Osteoblast (primary cell): Measurements from ENCODE around the gene KIF16B. TPM values are rescaled to one million over a fixed set of nuclear protein-coding genes. Genes with fewer than 3 reads are reported as not detected.
A peak's percentile ranks its signal among the peaks of the same experiment; 100 is the strongest.

Experiments used
- DNase-seq: peaks from one replicate; pipeline ENCODE4 v3.0.0; 2011; ENCODE audit warnings: low spot score, mixed read lengths; ENCODE audit not compliant: insufficient read length; ENCODE audit errors: missing footprints
- H2AFZ ChIP-seq: 2 replicates; pipeline ENCODE4 v1.6.0; 2011; ENCODE audit warnings: mild to moderate bottlenecking, low read length
- H3K27ac ChIP-seq: 2 replicates; pipeline ENCODE4 v1.5.1; 2011; ENCODE audit warnings: mild to moderate bottlenecking, low read depth, low read length, moderate library complexity
- H3K27me3 ChIP-seq: 2 replicates; pipeline ENCODE4 v1.6.0; 2012; ENCODE audit warnings: mild to moderate bottlenecking, control low read depth, inconsistent platforms, low read length, moderate library complexity; ENCODE audit not compliant: insufficient read depth
- H3K36me3 ChIP-seq: 2 replicates; pipeline ENCODE4 v1.5.1; 2011; ENCODE audit warnings: mild to moderate bottlenecking, low read length, control low read depth, moderate library complexity; ENCODE audit not compliant: insufficient read depth
- H3K4me1 ChIP-seq: 2 replicates; pipeline ENCODE4 v1.5.1; 2011; ENCODE audit warnings: mild to moderate bottlenecking, low read length, control low read depth, moderate library complexity; ENCODE audit not compliant: insufficient read depth
- H3K4me2 ChIP-seq: 2 replicates; pipeline ENCODE4 v1.6.0; 2011; ENCODE audit warnings: mild to moderate bottlenecking, low read length; ENCODE audit not compliant: insufficient read depth
- H3K4me3 ChIP-seq: fragments of 200-600 bp; sonication (generic); 3 replicates; pipeline ENCODE4 v1.5.1; 2012; ENCODE audit warnings: mild to moderate bottlenecking, low read length, inconsistent platforms; ENCODE audit not compliant: insufficient read depth
- H3K79me2 ChIP-seq: 2 replicates; pipeline ENCODE4 v1.6.0; 2012; ENCODE audit warnings: mild to moderate bottlenecking, low read length, control low read depth, inconsistent platforms; ENCODE audit not compliant: insufficient read depth
- H3K9me3 ChIP-seq: 2 replicates; pipeline ENCODE4 v1.5.1; 2011; ENCODE audit warnings: low read depth, low read length, control low read depth
- H4K20me1 ChIP-seq: 2 replicates; pipeline ENCODE4 v1.6.0; 2012; ENCODE audit warnings: mild to moderate bottlenecking, low read length, control low read depth; ENCODE audit not compliant: insufficient read depth
- CTCF ChIP-seq: IDR thresholded peaks from 2 replicates; pipeline ENCODE4 v1.5.1; 2011; ENCODE audit warnings: mild to moderate bottlenecking, low read depth, low read length, moderate library complexity; ENCODE audit errors: extremely low read depth
- total RNA-seq: library from RNA; depleted of rRNA; stranded (reverse); fragments of >200 nt; gene quantifications from 2 replicates; pipeline ENCODE4 v1.2.3, GENCODE V29; 2012

Gene KIF16B
- total RNA-seq, 1 donor: 9.0 TPM

- Histone ChIP-seq H3K4me1 (peaks cover 7% of the 10 kb centered on the region), H3K9me3 (no peaks in the 10 kb centered on the region), H4K20me1 (no peaks in the 10 kb centered on the region), H3K4me2 (no peak overlapping the region), H3K36me3 (no peaks in the 10 kb centered on the region), H3K27me3 (no peaks in the 10 kb centered on the region), H3K4me3 (no peak overlapping the region), H3K79me2 (no peaks in the 10 kb centered on the region), H2AFZ (no peak overlapping the region), H3K27ac (no peak overlapping the region)
- no peak for DNase-seq
- no peak for TF ChIP-seq CTCF
Observed at GRCh38 chr20:16481977-16482376, 91.3 kb downstream of the KIF16B start.

GRCh38 chr20:16479666-16480065, 93.6 kb downstream of the KIF16B start:
- Histone ChIP-seq H2AFZ (no peak overlapping the region), H3K9me3 (no peaks in the 10 kb centered on the region), H3K4me2 (no peak overlapping the region), H3K4me1 (peaks cover 15% of the 10 kb centered on the region), H3K4me3 (no peak overlapping the region), H3K79me2 (no peaks in the 10 kb centered on the region), H3K27ac (no peak overlapping the region), H3K36me3 (no peaks in the 10 kb centered on the region), H3K27me3 (no peaks in the 10 kb centered on the region), H4K20me1 (no peaks in the 10 kb centered on the region)
- no peak for TF ChIP-seq CTCF
- DNase-seq: no peak

- H2AFZ ChIP-seq: peak overlapping the region; percentile 38
- no peaks in the 10 kb centered on the region for H3K36me3 ChIP-seq
- TF ChIP-seq CTCF: no peak
- no peaks in the 10 kb centered on the region for H3K79me2 ChIP-seq
- no peak for DNase-seq
- peak overlapping the region; percentile 27 for H3K4me2 ChIP-seq
- no peak overlapping the region for H3K4me3 ChIP-seq
- peaks cover 15% of the 10 kb centered on the region for H3K4me1 ChIP-seq
- no peak overlapping the region for H3K27ac ChIP-seq
- no peaks in the 10 kb centered on the region for H4K20me1 ChIP-seq
- no peaks in the 10 kb centered on the region for H3K9me3 ChIP-seq
- no peaks in the 10 kb centered on the region for H3K27me3 ChIP-seq
Observed at GRCh38 chr20:16477632-16478031, 95.6 kb downstream of the KIF16B start.

- Histone ChIP-seq H3K27me3 (no peaks in the 10 kb centered on the region), H3K79me2 (no peaks in the 10 kb centered on the region), H3K9me3 (no peaks in the 10 kb centered on the region), H3K36me3 (no peaks in the 10 kb centered on the region), H2AFZ (no peak overlapping the region), H3K27ac (no peak overlapping the region), H3K4me2 (no peak overlapping the region), H3K4me3 (no peak overlapping the region), H4K20me1 (no peaks in the 10 kb centered on the region), H3K4me1 (peaks cover 20% of the 10 kb centered on the region)
- DNase-seq: peak; percentile 62
- peak; percentile 74 for TF ChIP-seq CTCF
Observed at GRCh38 chr20:16476032-16476431, 97.2 kb downstream of the KIF16B start.
